ENCODE data around the gene CES1.
"Not testable (repeated sequence)": the region's sequence is repeated elsewhere in the genome, so short reads cannot be mapped to it uniquely, and the experiment has no call there.

The CES1 gene

GRCh38 chr16:55829232-55829631 lies 3.7 kb downstream of the CES1 start:
- DNase-seq = not testable (repeated sequence)

- DNase-seq = no peak
These were observed 4.2 kb downstream of the CES1 start for GRCh38 chr16:55828680-55829079.

- DNase-seq = no peak
These were observed 7.7 kb downstream of the CES1 start for GRCh38 chr16:55825115-55825728.

- DNase-seq = no peak
These were observed 8.4 kb downstream of the CES1 start for GRCh38 chr16:55824473-55825000.

- no peak for DNase-seq
These were observed 10.6 kb downstream of the CES1 start for GRCh38 chr16:55822280-55822810.

- no peak for DNase-seq
These were observed 11.7 kb downstream of the CES1 start for GRCh38 chr16:55821210-55821609.

- DNase-seq = no peak
These were observed 12.3 kb downstream of the CES1 start for GRCh38 chr16:55820615-55821014.

GRCh38 chr16:55817236-55817912 lies 15.5 kb downstream of the CES1 start:
- no peak for DNase-seq

- DNase-seq = not testable (repeated sequence)
These were observed 16.7 kb downstream of the CES1 start for GRCh38 chr16:55816222-55816621.

- no peak for DNase-seq
These were observed 17.6 kb downstream of the CES1 start for GRCh38 chr16:55815320-55815719.

GRCh38 chr16:55814174-55814573 lies 18.7 kb downstream of the CES1 start:
- not testable (repeated sequence) for DNase-seq

GRCh38 chr16:55813730-55814129 lies 19.2 kb downstream of the CES1 start:
- DNase-seq = not testable (repeated sequence)

GRCh38 chr16:55812951-55813350 lies 19.9 kb downstream of the CES1 start:
- DNase-seq = no peak

GRCh38 chr16:55811811-55812210 lies 21.1 kb downstream of the CES1 start:
- DNase-seq = no peak

- DNase-seq = no peak
These were observed 22.4 kb downstream of the CES1 start for GRCh38 chr16:55810451-55810961.

GRCh38 chr16:55809851-55810250 lies 23.0 kb downstream of the CES1 start:
- no peak for DNase-seq

- DNase-seq = no peak
These were observed 23.5 kb downstream of the CES1 start for GRCh38 chr16:55809386-55809785.

- not testable (repeated sequence) for DNase-seq
These were observed 24.6 kb downstream of the CES1 start for GRCh38 chr16:55808286-55808685.

GRCh38 chr16:55805104-55805503 lies 27.8 kb downstream of the CES1 start:
- DNase-seq = not testable (repeated sequence)

GRCh38 chr16:55803681-55804080 lies 29.2 kb downstream of the CES1 start:
- not testable (repeated sequence) for DNase-seq

- DNase-seq = not testable (repeated sequence)
These were observed 39.9 kb downstream of the CES1 start for GRCh38 chr16:55792934-55793374.

- DNase-seq = not testable (repeated sequence)
These were observed 41.4 kb downstream of the CES1 start for GRCh38 chr16:55791512-55791911.

- not testable (repeated sequence) for DNase-seq
These were observed 42.7 kb downstream of the CES1 start for GRCh38 chr16:55790240-55790639.

GRCh38 chr16:55782793-55783091 lies 50.2 kb downstream of the CES1 start:
- not testable (repeated sequence) for DNase-seq
